HEK293T (cell line): ENCODE data around the gene IPMK.

Experiments used
- CTCF ChIA-PET: fragments of 350-600 bp; formaldehyde crosslinking; extraction: SDS; loops from one replicate; lab custom pipeline; 2021; ENCODE audit warnings: antibody characterized with exemption, inconsistent platforms; lab: Yijun Ruan, JAX
- POLR2A ChIA-PET: fragments of 350-600 bp; formaldehyde crosslinking; extraction: SDS; loops from one replicate; lab custom pipeline; 2020; ENCODE audit warnings: antibody characterized with exemption, inconsistent platforms; lab: Yijun Ruan, JAX
- DNase-seq: peaks from one replicate; pipeline ENCODE4 v3.0.0; 2012; ENCODE audit warnings: mixed read lengths; ENCODE audit errors: extremely low spot score
- ARNT ChIP-seq: fragments of 450-650 bp; IDR thresholded peaks from 2 replicates; pipeline ENCODE4 v1.6.1; 2017; ENCODE audit warnings: mild to moderate bottlenecking
- BHLHE40 ChIP-seq: fragments of 450-650 bp; IDR thresholded peaks from 2 replicates; pipeline ENCODE4 v1.6.1; 2016; ENCODE audit warnings: mild to moderate bottlenecking, moderate library complexity, borderline replicate concordance
- CTBP1 ChIP-seq: fragments of 450-650 bp; IDR thresholded peaks from 2 replicates; pipeline ENCODE4 v1.6.1; 2016; ENCODE audit warnings: borderline replicate concordance
- ELF4 ChIP-seq: fragments of 450-650 bp; IDR thresholded peaks from 2 replicates; pipeline ENCODE4 v1.6.1; 2017; ENCODE audit warnings: antibody characterized with exemption
- FOXA1 ChIP-seq: fragments of 450-650 bp; IDR thresholded peaks from 2 replicates; pipeline ENCODE4 v1.6.1; 2016; ENCODE audit warnings: mild to moderate bottlenecking
- FOXK2 ChIP-seq: fragments of 450-650 bp; IDR thresholded peaks from 2 replicates; pipeline ENCODE4 v1.6.1; 2016; ENCODE audit warnings: mild to moderate bottlenecking
- FOXM1 ChIP-seq: fragments of 450-650 bp; IDR thresholded peaks from 2 replicates; pipeline ENCODE4 v1.6.1; 2017; ENCODE audit warnings: mild to moderate bottlenecking, borderline replicate concordance
- HDGF ChIP-seq: fragments of 450-650 bp; IDR thresholded peaks from 2 replicates; pipeline ENCODE4 v1.6.1; 2017; ENCODE audit warnings: antibody characterized with exemption, borderline replicate concordance
- L3MBTL2 ChIP-seq: fragments of 450-650 bp; conservative IDR thresholded peaks from 2 replicates; pipeline ENCODE4 v1.6.1; 2016; ENCODE audit warnings: mild to moderate bottlenecking
- LEF1 ChIP-seq: fragments of 450-650 bp; IDR thresholded peaks from 2 replicates; pipeline ENCODE4 v1.6.1; 2017; ENCODE audit warnings: mild to moderate bottlenecking, borderline replicate concordance
- NFRKB ChIP-seq: fragments of 450-650 bp; IDR thresholded peaks from 2 replicates; pipeline ENCODE4 v1.6.1; 2016; ENCODE audit warnings: mild to moderate bottlenecking, moderate library complexity
- PKNOX1 ChIP-seq: fragments of 450-650 bp; IDR thresholded peaks from 2 replicates; pipeline ENCODE4 v1.6.1; 2016
- SP1 ChIP-seq: fragments of 450-650 bp; IDR thresholded peaks from 2 replicates; pipeline ENCODE4 v1.6.1; 2017
- SUZ12 ChIP-seq: fragments of 450-650 bp; IDR thresholded peaks from 2 replicates; pipeline ENCODE4 v1.6.1; 2016; ENCODE audit warnings: mild to moderate bottlenecking
- TARDBP ChIP-seq: fragments of 450-650 bp; IDR thresholded peaks from 2 replicates; pipeline ENCODE4 v1.6.1; 2016
- ZNF384 ChIP-seq: fragments of 450-650 bp; IDR thresholded peaks from 2 replicates; pipeline ENCODE4 v1.6.1; 2016

IPMK gene

GRCh38 chr10:58189269-58189668 is 78.4 kb downstream of the IPMK start:
- TF ChIP-seq ARNT = no peak
- no peak for TF ChIP-seq NFRKB
- TF ChIP-seq FOXK2 = no peak
- no peak for TF ChIP-seq SUZ12
- TF ChIP-seq HDGF = no peak
- no peak for TF ChIP-seq FOXM1
- no peak for TF ChIP-seq CTBP1
- no peak for TF ChIP-seq L3MBTL2
- TF ChIP-seq FOXA1 = no peak
- no peak for TF ChIP-seq TARDBP
- ChIA-PET CTCF (no interaction called here), POLR2A (interaction anchor here (1.2 kb wide), 1 partner anchor 80 kb away, joined by 7 read pairs; the partner anchor contains the start of gene CISD1)
- DNase-seq = peak; percentile 18

DNA sequence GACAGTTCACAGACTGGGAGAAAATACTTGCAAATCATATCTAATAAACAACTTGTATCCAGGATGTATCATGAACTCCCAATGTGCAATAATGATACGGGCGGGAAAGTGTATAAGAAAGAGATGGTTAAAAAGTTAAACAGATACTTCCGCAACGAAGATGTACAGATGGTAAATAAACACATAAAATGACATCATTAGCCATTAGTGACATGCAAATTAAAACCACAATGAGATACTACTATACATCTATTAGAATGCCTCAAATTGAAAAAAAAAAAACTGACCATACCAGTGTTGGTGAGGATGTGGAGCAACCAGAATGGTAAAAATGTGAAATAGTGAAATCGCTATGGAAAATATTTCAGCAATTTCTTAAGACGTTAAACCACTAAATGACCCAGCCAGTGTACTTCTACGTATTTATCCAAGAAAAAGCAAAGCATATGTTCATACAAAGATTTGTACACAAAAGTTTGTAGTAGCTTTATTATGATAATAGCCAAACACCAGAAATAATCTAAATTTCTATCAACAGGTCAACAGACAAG is 83.5 kb downstream of the IPMK start:
- TF ChIP-seq LEF1 (no peak), CTBP1 (no peak), L3MBTL2 (no peak), PKNOX1 (no peak), BHLHE40 (no peak), ELF4 (no peak), NFRKB (no peak), FOXK2 (no peak), SUZ12 (no peak), TARDBP (no peak), HDGF (no peak), FOXA1 (no peak)
- ChIA-PET CTCF (no interaction called here), POLR2A (no interaction called here)
- no peak for DNase-seq

DNA sequence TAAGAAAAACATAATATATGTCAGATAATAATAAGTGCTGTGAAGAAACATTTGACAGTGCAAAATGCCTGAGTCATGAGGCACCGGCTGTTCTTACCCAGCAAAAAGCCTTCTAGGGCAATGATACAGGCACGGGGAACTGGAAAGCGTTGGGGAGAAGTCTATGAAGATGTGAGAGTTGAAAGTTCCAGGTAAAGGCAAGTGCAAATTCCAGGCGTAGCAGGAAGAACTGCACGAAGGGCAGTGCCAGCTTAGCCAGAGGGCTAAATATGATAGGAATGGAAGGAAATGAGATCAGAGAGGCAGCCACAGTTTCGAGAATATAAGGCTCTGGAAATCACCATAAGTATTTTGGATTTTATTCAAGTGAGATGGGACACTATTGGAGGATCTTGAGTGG is 87.0 kb downstream of the IPMK start:
- no peak for TF ChIP-seq PKNOX1
- TF ChIP-seq FOXA1 = no peak
- TF ChIP-seq LEF1 = no peak
- no peak for TF ChIP-seq HDGF
- TF ChIP-seq CTBP1 = no peak
- TF ChIP-seq NFRKB = no peak
- no peak for TF ChIP-seq ELF4
- TF ChIP-seq FOXM1 = no peak
- TF ChIP-seq TARDBP = no peak
- TF ChIP-seq L3MBTL2 = no peak
- no peak for TF ChIP-seq SUZ12
- no peak for TF ChIP-seq ARNT
- TF ChIP-seq ZNF384 = no peak
- no peak for TF ChIP-seq FOXK2
- no peak for TF ChIP-seq BHLHE40
- TF ChIP-seq SP1 = no peak
- DNase-seq = no peak
- CTCF ChIA-PET = no interaction called here
- POLR2A ChIA-PET = interaction anchor here (1.0 kb wide), 1 partner anchor 88 kb away, joined by 3 read pairs; the partner anchor contains the start of gene CISD1

DNA sequence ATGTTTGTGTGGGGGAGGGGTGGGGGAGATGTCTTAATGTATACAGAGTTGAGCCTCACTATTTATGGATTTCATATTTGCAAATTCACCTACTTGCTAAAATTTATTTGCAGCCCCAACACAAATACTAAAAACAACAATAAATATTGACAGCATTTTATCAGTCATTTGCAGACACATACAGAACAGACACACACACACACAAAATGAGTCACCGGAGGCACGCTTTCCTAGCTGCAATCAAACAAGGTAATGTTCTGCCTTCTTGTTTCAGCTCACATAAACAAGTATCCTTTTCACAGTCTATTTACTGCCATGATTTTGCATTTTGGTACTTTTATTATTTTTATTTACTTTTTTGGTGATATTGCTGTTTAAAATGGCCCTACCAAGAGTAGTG is 88.5 kb downstream of the IPMK start:
- POLR2A ChIA-PET = interaction anchor here (0.7 to 1.0 kb wide), 2 partner anchors 89 to 111 kb away, joined by 3 to 4 read pairs; partner anchors contain the start of gene CISD1
- TF ChIP-seq HDGF (no peak), FOXK2 (no peak), FOXM1 (no peak), FOXA1 (no peak), ELF4 (no peak), PKNOX1 (no peak), ARNT (no peak), BHLHE40 (no peak), SP1 (no peak), L3MBTL2 (no peak), ZNF384 (no peak), SUZ12 (no peak), NFRKB (no peak), CTBP1 (no peak), TARDBP (no peak), LEF1 (no peak)
- no peak for DNase-seq
- CTCF ChIA-PET = interaction anchor here (1.2 to 3.3 kb wide), 2 partner anchors 112 to 115 kb away, joined by 5 to 22 read pairs; no protein-coding TSS in a partner anchor

DNA sequence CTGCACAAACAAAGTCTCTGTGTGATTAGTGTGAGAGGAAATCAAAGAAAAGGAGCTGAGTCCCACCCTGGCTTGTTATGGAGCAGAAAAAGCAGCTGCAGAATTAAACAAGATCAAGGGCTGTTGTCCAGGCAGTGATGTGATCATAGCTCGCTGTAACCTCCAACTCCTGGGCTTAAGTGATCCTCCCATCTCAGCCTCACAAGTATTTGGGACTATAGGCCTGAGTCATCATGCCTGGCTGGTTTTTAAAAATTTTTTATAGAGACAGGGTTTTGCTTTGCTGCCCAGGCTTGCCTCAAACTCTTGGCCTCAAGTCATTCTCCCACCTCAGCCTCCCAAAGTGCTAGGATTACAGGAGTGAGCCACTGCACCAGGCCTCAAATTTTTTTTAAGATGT is 88.9 kb downstream of the IPMK start:
- ChIA-PET CTCF (interaction anchor here (1.1 to 3.3 kb wide), 3 partner anchors 12 to 115 kb away, joined by 3 to 22 read pairs (median 5); no protein-coding TSS in a partner anchor), POLR2A (interaction anchor here (0.7 to 1.1 kb wide), 3 partner anchors 90 to 111 kb away, joined by 3 to 4 read pairs (median 3); partner anchors contain the start of gene CISD1)
- DNase-seq = no peak
- TF ChIP-seq TARDBP (no peak), LEF1 (no peak), ZNF384 (no peak), L3MBTL2 (no peak)
